DOHH2 (cell line): Measurements from ENCODE around the gene KCTD6.
"Not testable (repeated sequence)": the region's sequence is repeated elsewhere in the genome, so short reads cannot be mapped to it uniquely, and the experiment has no call there.

Experiments used
- EZH2phosphoT487 ChIP-seq: fragments of 200-600 bp; sonication (generic); IDR thresholded peaks from 2 replicates; pipeline ENCODE4 v1.6.1; 2017; ENCODE audit warnings: borderline replicate concordance, mild to moderate bottlenecking, antibody characterized with exemption, low read length, moderate library complexity, mixed read lengths
- TF ChIP-seq, protein P1 (sequence below): fragments of 200-600 bp; sonication (generic); IDR thresholded peaks from one replicate; pipeline ENCODE4 v1.5.1; 2014; ENCODE audit warnings: antibody characterized with exemption, mild to moderate bottlenecking, low read depth, low read length; ENCODE audit not compliant: poor library complexity, severe bottlenecking

DNA sequence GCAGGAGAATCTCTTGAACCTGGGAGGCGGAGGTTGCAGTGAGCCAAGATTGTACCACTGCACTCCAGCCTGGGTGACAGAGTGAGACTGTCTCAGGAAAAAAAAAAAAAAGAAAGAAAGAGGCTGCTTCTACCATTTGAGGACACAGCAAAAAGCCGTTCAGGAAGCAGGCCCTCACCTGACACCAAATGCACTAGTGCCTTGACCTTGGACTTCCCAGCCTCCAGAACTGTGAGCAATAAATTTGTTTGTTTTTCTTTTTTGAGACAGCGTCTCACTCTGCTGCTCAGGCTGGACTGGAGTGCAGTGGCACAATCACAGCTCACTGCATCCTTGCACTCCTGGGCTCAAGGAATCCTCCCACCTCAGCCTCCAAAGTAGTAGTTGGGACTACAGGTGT is 35.5 kb downstream of the KCTD6 start:
- TF ChIP-seq EZH2phosphoT487 = not testable (repeated sequence)
- TF ChIP-seq, protein P1, sequence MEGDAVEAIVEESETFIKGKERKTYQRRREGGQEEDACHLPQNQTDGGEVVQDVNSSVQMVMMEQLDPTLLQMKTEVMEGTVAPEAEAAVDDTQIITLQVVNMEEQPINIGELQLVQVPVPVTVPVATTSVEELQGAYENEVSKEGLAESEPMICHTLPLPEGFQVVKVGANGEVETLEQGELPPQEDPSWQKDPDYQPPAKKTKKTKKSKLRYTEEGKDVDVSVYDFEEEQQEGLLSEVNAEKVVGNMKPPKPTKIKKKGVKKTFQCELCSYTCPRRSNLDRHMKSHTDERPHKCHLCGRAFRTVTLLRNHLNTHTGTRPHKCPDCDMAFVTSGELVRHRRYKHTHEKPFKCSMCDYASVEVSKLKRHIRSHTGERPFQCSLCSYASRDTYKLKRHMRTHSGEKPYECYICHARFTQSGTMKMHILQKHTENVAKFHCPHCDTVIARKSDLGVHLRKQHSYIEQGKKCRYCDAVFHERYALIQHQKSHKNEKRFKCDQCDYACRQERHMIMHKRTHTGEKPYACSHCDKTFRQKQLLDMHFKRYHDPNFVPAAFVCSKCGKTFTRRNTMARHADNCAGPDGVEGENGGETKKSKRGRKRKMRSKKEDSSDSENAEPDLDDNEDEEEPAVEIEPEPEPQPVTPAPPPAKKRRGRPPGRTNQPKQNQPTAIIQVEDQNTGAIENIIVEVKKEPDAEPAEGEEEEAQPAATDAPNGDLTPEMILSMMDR = not testable (repeated sequence)
